Fibroblast of gingiva (primary cell): ENCODE data around the gene MLLT10.
A peak's percentile ranks its signal among the peaks of the same experiment; 100 is the strongest.
"Not testable (repeated sequence)": the region's sequence is repeated elsewhere in the genome, so short reads cannot be mapped to it uniquely, and the experiment has no call there.

Experiments used
- DNase-seq: peaks from one replicate; pipeline ENCODE4 v3.0.0-alpha.2; 2011; ENCODE audit warnings: low read depth

Gene MLLT10

GRCh38 chr10:21528236-21529031, 5.6 kb upstream of the MLLT10 start:
- no peak for DNase-seq

GRCh38 chr10:21529032-21529910, 4.8 kb upstream of the MLLT10 start:
- no peak for DNase-seq

- no peak for DNase-seq
Measured at GRCh38 chr10:21530168-21530567, 3.9 kb upstream of the MLLT10 start.

GRCh38 chr10:21530641-21531040, 3.4 kb upstream of the MLLT10 start:
- no peak for DNase-seq

- peak; percentile 39 for DNase-seq
Measured at GRCh38 chr10:21531164-21531563, 2.9 kb upstream of the MLLT10 start.

GRCh38 chr10:21532694-21533466, 1.2 kb upstream of the MLLT10 start:
- no peak for DNase-seq

GRCh38 chr10:21534280-21534586, 201 bp downstream of the MLLT10 start:
- DNase-seq: no peak

GRCh38 chr10:21534604-21535493, 817 bp downstream of the MLLT10 start:
- DNase-seq: peak; percentile 52

- DNase-seq: no peak
Measured at GRCh38 chr10:21535494-21535965, 1.5 kb downstream of the MLLT10 start.

GRCh38 chr10:21535976-21536375, 1.9 kb downstream of the MLLT10 start:
- not testable (repeated sequence) for DNase-seq

GRCh38 chr10:21536874-21537273, 2.8 kb downstream of the MLLT10 start:
- no peak for DNase-seq

- DNase-seq: not testable (repeated sequence)
Measured at GRCh38 chr10:21540701-21541100, 6.7 kb downstream of the MLLT10 start.

GRCh38 chr10:21547246-21547645, 13.2 kb downstream of the MLLT10 start:
- no peak for DNase-seq

GRCh38 chr10:21552638-21553037, 18.6 kb downstream of the MLLT10 start:
- no peak for DNase-seq

GRCh38 chr10:21556527-21556926, 22.5 kb downstream of the MLLT10 start:
- DNase-seq: no peak

GRCh38 chr10:21558984-21559383, 25.0 kb downstream of the MLLT10 start:
- DNase-seq: not testable (repeated sequence)

- no peak for DNase-seq
Measured at GRCh38 chr10:21570761-21571521, 36.9 kb downstream of the MLLT10 start.

GRCh38 chr10:21572578-21572977, 38.5 kb downstream of the MLLT10 start:
- DNase-seq: peak; percentile 91

GRCh38 chr10:21574514-21574913, 40.5 kb downstream of the MLLT10 start:
- DNase-seq: not testable (repeated sequence)

GRCh38 chr10:21579291-21579690, 45.3 kb downstream of the MLLT10 start:
- DNase-seq: no peak
